Heart left ventricle (tissue), 16 donors: ENCODE data around the gene SPATS2L. TPM values are rescaled to one million over a fixed set of nuclear protein-coding genes. Genes with fewer than 3 reads are reported as not detected.

Experiments
- ATAC-seq, 4 donors: fragments of 200-7000 bp; cut with Tn5 transposase; one replicate each; pipeline ENCODE4 v1.9.1; 2020 to 2022; ENCODE audit warnings: moderate library complexity in 4 of 4, mild to moderate bottlenecking in 3 of 4, moderate number of reproducible peaks in 1 of 4
- DNase-seq, 5 donors: peaks; one replicate each; pipeline ENCODE4 v3.0.0-alpha.2; 2020
- H3K27ac ChIP-seq, 12 donors: fragments of 200-600 bp; sonication (generic) in 4 of 12; one replicate each; pipeline versions ENCODE4 v1.5.0 to v1.8.0; 2016 to 2022; ENCODE audit warnings: mild to moderate bottlenecking in 2 of 12
- H3K27me3 ChIP-seq, 9 donors: fragments of 200-600 bp; sonication (generic) in 2 of 9; one replicate each; pipeline versions ENCODE4 v1.5.1 to v1.8.0; 2016 to 2022; ENCODE audit warnings: mild to moderate bottlenecking in 3 of 9
- H3K36me3 ChIP-seq, 9 donors: fragments of 200-600 bp; sonication (generic) in 2 of 9; one replicate each; pipeline versions ENCODE4 v1.5.0 to v1.8.0; 2018 to 2022; ENCODE audit warnings: mild to moderate bottlenecking in 2 of 9
- H3K4me1 ChIP-seq, 12 donors: fragments of 200-600 bp; sonication (generic) in 4 of 12; one replicate each; pipeline versions ENCODE4 v1.5.0 to v1.8.0; 2016 to 2022; ENCODE audit warnings: mild to moderate bottlenecking in 3 of 12
- H3K4me3 ChIP-seq, 12 donors: fragments of 200-600 bp; sonication (generic) in 4 of 12; one replicate each; pipeline versions ENCODE4 v1.5.0 to v1.8.0; 2017 to 2022; ENCODE audit warnings: mild to moderate bottlenecking in 9 of 12, moderate library complexity in 4 of 12
- H3K9me3 ChIP-seq, 12 donors: fragments of 200-600 bp; sonication (generic) in 4 of 12; one replicate each; pipeline versions ENCODE4 v1.5.0 to v1.8.0; 2016 to 2022; ENCODE audit warnings: mild to moderate bottlenecking in 1 of 12
- CTCF ChIP-seq, 12 donors: fragments of 200-600 bp; sonication (generic) in 4 of 12; IDR thresholded peaks; one replicate each; pipeline versions ENCODE4 v1.5.0 to v1.8.0; 2018 to 2022; ENCODE audit warnings: antibody characterized with exemption in 12 of 12, mild to moderate bottlenecking in 5 of 12
- POLR2A ChIP-seq, 2 donors: fragments of 450-650 bp; IDR thresholded peaks; one replicate each; pipeline ENCODE4 v1.6.1; 2017; ENCODE audit warnings: antibody characterized with exemption in 2 of 2, mild to moderate bottlenecking in 2 of 2, moderate library complexity in 2 of 2
- WGBS, 4 donors: extraction: QIAGEN DNeasy Blood & Tissue Kit in 2 of 4; methylation state at CpG; one replicate each; pipeline versions ENCODE4 v1.1.5 to v1.1.7; 2013 to 2018; 5-methylcytosine and 5-hydroxymethylcytosine counted together
- intact Hi-C, 10 donors: fragments of 100-400 bp; cut with DNase I; formaldehyde crosslinking; loops; one replicate each; pipeline versions ENCODE4 v1.11.1 to v1.14.2; 2022
- polyA plus RNA-seq, 2 donors: library from polyadenylated mRNA; stranded (reverse); fragments of 200-250 nt; gene quantifications; one replicate each; pipeline ENCODE4 v1.2.3, GENCODE V29; 2013
- total RNA-seq, 9 donors: library from RNA; depleted of rRNA in 2 of 9; stranded (reverse); fragments of >200 nt in 2 of 9; fragmentation: NEBNext Ultra II Directional in 3 of 9; extraction: Animal tissue kit (Norgen Biotek cat#: 25700) in 3 of 9; gene quantifications; one replicate each; pipeline versions ENCODE4 v1.1.0 to v1.2.4, GENCODE V29; 2016 to 2023
- donor health status: ischemic (EF 13 %, LVEDD 7.1; RV severe dilation, severe dysfunction).
- donor health status: healthy with polysubstance abuse.
- donor health status: DM: no; HTN: yes; CAD: no.
- donor health status: DM: no; HTN: no; CAD: no.
- donor health status: ischemic (EF 25% LVEDD 6.9; RV normal size, moderate dysfunction).
- donor health status: ischemic (EF 25% LVEDD 5.7; RV mildly dilated, moderate dysfunction).
- donor health status: healthy.
- donor health status: DM: yes; HTN: yes; CAD: no.
- donor health status: ischemic (EF 35%, LVEDD 5.7; RV mildly dilated, moderate dysfunction).
- donor health status: nonischemic (EF 11% LVEDD 7.7; RV severe dilation, severe dysfunction).
- donor health status: DM: yes; HTN: yes; CAD: no.
- donor health status: PGD.
- donor health status: ischemic (EF 29% LVEDD 5.4; RV normal size, mild dysfunction).
- donor health status: nonischemic (EF 23%, LVEDD 6.1; RV moderate dilation, normal function).

The SPATS2L gene
- total and polyA plus RNA-seq, 11 donors: 34.9 to 177 (median 102) TPM

GRCh38 chr2:200422532-200423261 lies 116.2 kb downstream of the SPATS2L start:
- H3K4me3 ChIP-seq: no peak overlapping the region
- no peak for TF ChIP-seq POLR2A (IDR thresholded peaks at IDR 0.05)
- no peak for TF ChIP-seq CTCF (IDR thresholded peaks at IDR 0.05)
- no peak overlapping the region for H3K27ac ChIP-seq
- peaks cover 0 to 87% (median 42%) of the 10 kb centered on the region in 9 donors for H3K36me3 ChIP-seq
- no peaks in the 10 kb centered on the region for H3K27me3 ChIP-seq
- H3K9me3 ChIP-seq: no peaks in the 10 kb centered on the region
- intact Hi-C loops: no loop called here
- H3K4me1 ChIP-seq: no peaks in the 10 kb centered on the region
- WGBS, 4 donors: 93 to 96% (median 95%) methylated on average over 7 of the region's 7 CpGs
- DNase-seq (no peak), ATAC-seq (no peak)

- H3K36me3 ChIP-seq: peaks cover 0 to 87% (median 41%) of the 10 kb centered on the region in 9 donors
- H3K9me3 ChIP-seq: no peaks in the 10 kb centered on the region
- TF ChIP-seq POLR2A (IDR thresholded peaks at IDR 0.05) (no peak), CTCF (IDR thresholded peaks at IDR 0.05) (no peak)
- H3K4me3 ChIP-seq: no peak overlapping the region
- H3K27ac ChIP-seq: no peak overlapping the region
- no peak for ATAC-seq
- 93 to 98% (median 94%) methylated on average over 2 of the region's 2 CpGs for WGBS, 4 donors
- no peaks in the 10 kb centered on the region for H3K4me1 ChIP-seq
- no peaks in the 10 kb centered on the region for H3K27me3 ChIP-seq
- intact Hi-C loops: no loop called here
- DNase-seq: no peak
Observed at GRCh38 chr2:200423541-200423940, 117.0 kb downstream of the SPATS2L start.

GRCh38 chr2:200425026-200425821 lies 118.7 kb downstream of the SPATS2L start:
- ATAC-seq (no peak), DNase-seq (no peak)
- Histone ChIP-seq H3K4me1 (no peaks in the 10 kb centered on the region), H3K36me3 (peaks cover 0 to 82% (median 27%) of the 10 kb centered on the region in 9 donors), H3K27me3 (no peaks in the 10 kb centered on the region), H3K27ac (no peak overlapping the region), H3K9me3 (no peaks in the 10 kb centered on the region), H3K4me3 (no peak overlapping the region)
- intact Hi-C loops: no loop called here
- WGBS, 4 donors: 90 to 95% (median 92%) methylated on average over 14 of the region's 14 CpGs
- TF ChIP-seq CTCF (IDR thresholded peaks at IDR 0.05): no peak

GRCh38 chr2:200426754-200427153 lies 120.3 kb downstream of the SPATS2L start:
- intact Hi-C loops: no loop called here
- TF ChIP-seq POLR2A (IDR thresholded peaks at IDR 0.05) (no peak), CTCF (IDR thresholded peaks at IDR 0.05) (no peak)
- DNase-seq: no peak
- Histone ChIP-seq H3K27ac (no peak overlapping the region), H3K36me3 (peaks cover 0 to 74% (median 12%) of the 10 kb centered on the region in 9 donors), H3K4me3 (no peak overlapping the region), H3K9me3 (no peaks in the 10 kb centered on the region), H3K27me3 (no peaks in the 10 kb centered on the region), H3K4me1 (no peaks in the 10 kb centered on the region)
- no peak for ATAC-seq
- WGBS, 4 donors: 78 to 85% (median 82%) methylated on average over 1 of the region's 1 CpG
